Activated naive CD8-positive, alpha-beta T cell treated with anti-CD3 and anti-CD28 coated beads for 36 hours (primary cell): ENCODE measurements around the gene C9orf153. TPM values are rescaled to one million over a fixed set of nuclear protein-coding genes. Genes with fewer than 3 reads are reported as not detected.
"Not testable (repeated sequence)": the region's sequence is repeated elsewhere in the genome, so short reads cannot be mapped to it uniquely, and the experiment has no call there.

Experiments used
- DNase-seq: peaks from one replicate; pipeline ENCODE4 v3.0.0; 2021
- H3K27ac Mint-ChIP-seq: one replicate; pipeline ENCODE4 v1.8.0; 2022; ENCODE audit warnings: mild to moderate bottlenecking, moderate library complexity, mixed read lengths
- H3K27me3 Mint-ChIP-seq: one replicate; pipeline ENCODE4 v1.8.0; 2022; ENCODE audit warnings: mild to moderate bottlenecking, mixed read lengths
- H3K36me3 Mint-ChIP-seq: one replicate; pipeline ENCODE4 v1.8.0; 2021; ENCODE audit warnings: mild to moderate bottlenecking, mixed read lengths
- H3K4me1 Mint-ChIP-seq: one replicate; pipeline ENCODE4 v1.8.0; 2021; ENCODE audit warnings: mixed read lengths
- H3K4me3 Mint-ChIP-seq: one replicate; pipeline ENCODE4 v1.8.0; 2022; ENCODE audit warnings: mild to moderate bottlenecking, moderate library complexity, mixed read lengths
- H3K9me3 Mint-ChIP-seq: one replicate; pipeline ENCODE4 v1.8.0; 2022; ENCODE audit warnings: mixed read lengths
- total RNA-seq, 2 experiments: library from RNA; stranded (reverse); gene quantifications; one replicate each; pipeline ENCODE4 v1.2.3, GENCODE V29; 2021

The C9orf153 gene
- total RNA-seq: under 1 TPM in 1 of 2 experiments, not detected in 1; 0.38 TPM

GRCh38 chr9:86259557-86259956, at the start of gene C9orf153:
Gene C9orf153, minus strand, starts transcription at chr9:86259657. Its CDS starts 30,054 bp downstream, at chr9:86229603.
- Mint-ChIP-seq H3K36me3 (peaks cover 16% of the 10 kb centered on the region), H3K27ac (no peak within 1 kb of the TSS), H3K4me1 (no peaks in the 10 kb centered on the region), H3K27me3 (no peaks in the 10 kb centered on the region), H3K4me3 (no peak within 1 kb of the TSS), H3K9me3 (no peaks in the 10 kb centered on the region)
- DNase-seq: no peak

DNA sequence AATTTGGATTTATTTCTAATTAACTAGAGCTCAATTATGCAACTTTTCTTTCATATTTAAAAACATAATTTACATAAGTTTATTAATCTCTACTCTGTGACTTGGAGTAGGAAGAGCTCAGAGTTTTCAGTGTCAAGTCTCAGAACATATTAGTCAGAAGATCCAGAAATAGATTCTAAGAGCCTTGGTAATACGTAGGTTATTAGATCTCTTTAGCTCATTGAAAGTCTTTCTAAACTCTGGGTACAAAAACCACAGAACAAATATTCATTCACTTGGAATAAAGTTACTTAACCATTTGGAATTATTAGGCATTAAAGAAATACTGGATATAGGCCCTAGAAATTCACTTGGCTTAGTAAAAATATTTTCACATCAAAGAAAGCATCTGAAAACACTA, 49.2 kb upstream of the C9orf153 start:
- no peak overlapping the region for H3K4me3 Mint-ChIP-seq
- no peak for DNase-seq
- H3K4me1 Mint-ChIP-seq: peaks cover 7% of the 10 kb centered on the region
- no peaks in the 10 kb centered on the region for H3K9me3 Mint-ChIP-seq
- H3K36me3 Mint-ChIP-seq: peaks cover 27% of the 10 kb centered on the region
- H3K27ac Mint-ChIP-seq: no peak overlapping the region
- H3K27me3 Mint-ChIP-seq: no peaks in the 10 kb centered on the region

DNA sequence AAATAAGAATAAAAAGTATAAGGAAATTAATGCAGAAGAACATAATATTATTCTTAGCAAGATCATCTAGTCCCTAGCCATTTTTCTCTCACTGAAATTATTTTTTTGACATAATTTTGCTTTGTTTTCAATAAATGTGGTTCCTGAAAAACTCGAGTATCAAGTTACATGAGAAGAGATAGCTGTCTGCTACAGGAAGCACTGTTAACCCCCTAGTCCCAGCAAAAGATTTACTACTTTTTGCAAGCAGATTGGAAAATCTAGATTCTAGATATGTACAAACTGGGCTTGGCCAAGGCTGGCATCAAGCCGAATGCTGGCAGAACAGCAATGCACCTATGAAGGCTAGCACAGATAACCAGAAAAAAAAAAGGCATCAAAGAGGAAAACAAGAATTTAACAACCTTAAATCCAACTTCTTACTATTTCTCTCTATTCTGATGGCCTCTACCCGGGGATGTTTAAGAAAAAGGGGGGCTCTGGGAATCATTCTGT, 44.8 kb upstream of the C9orf153 start:
- no peak for DNase-seq
- no peaks in the 10 kb centered on the region for H3K9me3 Mint-ChIP-seq
- H3K4me1 Mint-ChIP-seq: peaks cover 15% of the 10 kb centered on the region
- H3K4me3 Mint-ChIP-seq: no peak overlapping the region
- no peak overlapping the region for H3K27ac Mint-ChIP-seq
- H3K36me3 Mint-ChIP-seq: peaks cover 22% of the 10 kb centered on the region
- H3K27me3 Mint-ChIP-seq: no peaks in the 10 kb centered on the region

DNA sequence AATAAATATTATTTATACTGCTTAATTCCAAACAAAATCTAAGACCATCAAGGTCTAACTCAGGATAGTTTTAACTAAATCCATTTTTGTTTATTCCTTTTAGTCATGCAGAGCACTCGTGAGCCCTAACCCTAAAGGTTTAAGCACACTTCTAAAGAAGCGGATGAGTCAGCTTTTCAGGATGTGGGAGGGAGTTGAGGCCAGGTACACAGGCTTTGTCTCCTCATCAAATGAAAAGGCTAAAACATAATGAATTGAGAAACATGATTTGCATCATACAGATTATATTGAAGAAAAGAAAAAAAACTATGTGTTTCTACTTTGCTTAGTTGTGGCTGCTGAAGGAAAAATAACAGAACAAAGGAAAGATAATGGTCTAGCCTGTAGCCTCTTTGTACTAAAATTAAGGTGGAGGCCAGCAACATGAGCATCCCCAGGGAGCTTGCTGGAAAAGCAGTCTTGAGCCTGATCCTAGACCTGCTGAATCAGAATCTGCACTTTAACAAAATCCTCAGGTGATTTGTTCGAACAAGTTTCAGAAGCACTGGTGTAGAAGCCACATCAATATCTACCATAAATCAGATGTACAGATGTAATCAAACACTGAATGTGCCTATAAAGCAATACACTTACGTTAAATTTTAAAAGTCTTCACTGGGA, 44.0 kb upstream of the C9orf153 start:
- Mint-ChIP-seq H3K9me3 (no peaks in the 10 kb centered on the region), H3K36me3 (peaks cover 22% of the 10 kb centered on the region), H3K27ac (peak overlapping the region; percentile 75), H3K27me3 (no peaks in the 10 kb centered on the region), H3K4me1 (peaks cover 15% of the 10 kb centered on the region), H3K4me3 (no peak overlapping the region)
- DNase-seq: peak; percentile 7

- Mint-ChIP-seq H3K4me3 (no peak overlapping the region), H3K27ac (no peak overlapping the region), H3K27me3 (no peaks in the 10 kb centered on the region), H3K9me3 (no peaks in the 10 kb centered on the region), H3K36me3 (peaks cover 25% of the 10 kb centered on the region), H3K4me1 (peaks cover 15% of the 10 kb centered on the region)
- DNase-seq: no peak
These were observed 42.2 kb upstream of the C9orf153 start for GRCh38 chr9:86301686-86302085.

- peak overlapping the region; percentile 42 for H3K27ac Mint-ChIP-seq
- H3K4me3 Mint-ChIP-seq: no peak overlapping the region
- H3K27me3 Mint-ChIP-seq: no peaks in the 10 kb centered on the region
- no peak for DNase-seq
- peaks cover 24% of the 10 kb centered on the region for H3K36me3 Mint-ChIP-seq
- H3K9me3 Mint-ChIP-seq: no peaks in the 10 kb centered on the region
- peaks cover 20% of the 10 kb centered on the region for H3K4me1 Mint-ChIP-seq
These were observed 41.2 kb upstream of the C9orf153 start for GRCh38 chr9:86300701-86301100.

GRCh38 chr9:86298873-86299272, 39.4 kb upstream of the C9orf153 start:
- H3K27me3 Mint-ChIP-seq: no peaks in the 10 kb centered on the region
- H3K27ac Mint-ChIP-seq: no peak overlapping the region
- H3K36me3 Mint-ChIP-seq: peaks cover 26% of the 10 kb centered on the region
- peaks cover 14% of the 10 kb centered on the region for H3K4me1 Mint-ChIP-seq
- H3K4me3 Mint-ChIP-seq: no peak overlapping the region
- H3K9me3 Mint-ChIP-seq: no peaks in the 10 kb centered on the region
- no peak for DNase-seq

- not testable (repeated sequence) for H3K27ac Mint-ChIP-seq, H3K4me1 Mint-ChIP-seq, H3K27me3 Mint-ChIP-seq, DNase-seq, H3K4me3 Mint-ChIP-seq, H3K9me3 Mint-ChIP-seq
- peaks cover 11% of the 10 kb centered on the region for H3K36me3 Mint-ChIP-seq
These were observed 30.9 kb upstream of the C9orf153 start for GRCh38 chr9:86290341-86290740.

DNA sequence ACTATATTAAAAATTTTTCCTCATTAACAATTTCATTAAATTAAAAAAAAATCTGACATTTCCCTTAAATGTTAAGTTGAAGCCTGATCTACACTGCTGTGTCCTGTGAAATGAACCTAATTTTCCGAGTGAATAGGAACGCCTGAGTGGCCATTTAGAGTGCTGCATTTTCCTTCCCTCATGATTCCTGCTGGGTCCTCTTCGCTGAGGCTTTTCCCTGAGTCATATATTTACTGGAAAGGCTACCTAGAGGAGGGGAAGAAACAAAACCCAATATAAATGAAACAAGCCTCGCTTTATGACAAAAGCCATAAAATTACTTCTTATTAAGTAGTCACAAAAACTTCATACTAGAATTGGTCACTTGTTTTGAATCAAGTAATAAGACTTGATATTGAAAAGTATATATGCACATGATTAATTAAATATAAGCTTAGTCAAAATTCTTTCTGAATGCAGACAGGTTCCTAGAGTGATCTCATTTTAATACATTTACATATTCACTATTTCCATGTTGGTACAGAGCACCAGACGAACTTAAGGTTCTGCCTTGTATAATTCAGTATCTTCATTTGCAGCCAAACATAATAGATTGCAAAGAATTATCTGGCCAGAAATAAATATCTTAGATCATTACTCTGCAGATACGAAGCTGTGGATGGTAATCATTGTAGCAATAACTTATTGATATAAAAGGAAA, 29.2 kb upstream of the C9orf153 start:
- Mint-ChIP-seq H3K36me3 (peaks cover 6% of the 10 kb centered on the region), H3K4me1 (peaks cover 11% of the 10 kb centered on the region), H3K4me3 (no peak overlapping the region), H3K27ac (no peak overlapping the region), H3K27me3 (no peaks in the 10 kb centered on the region), H3K9me3 (no peaks in the 10 kb centered on the region)
- no peak for DNase-seq

DNA sequence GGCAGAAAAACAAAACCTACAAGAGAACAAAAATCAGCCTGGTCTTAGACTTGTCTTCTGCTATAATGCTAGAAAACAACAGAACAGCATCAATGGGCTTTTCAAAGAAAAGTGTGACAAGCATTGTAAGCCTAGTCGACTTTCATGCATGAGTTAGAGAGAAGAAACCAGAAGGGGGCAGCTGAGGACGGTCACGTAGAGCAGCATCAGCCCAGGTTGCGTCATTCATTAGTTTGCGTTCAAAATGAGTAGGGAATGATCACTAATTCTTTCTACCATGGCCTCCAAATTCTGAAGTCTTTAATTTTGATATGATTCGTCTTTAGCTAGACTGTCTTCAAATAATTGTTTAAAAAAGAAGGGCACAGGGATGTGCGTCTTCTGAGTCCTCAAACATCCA, 27.6 kb upstream of the C9orf153 start:
- Mint-ChIP-seq H3K9me3 (no peaks in the 10 kb centered on the region), H3K36me3 (no peaks in the 10 kb centered on the region), H3K4me1 (peaks cover 16% of the 10 kb centered on the region), H3K27ac (no peak overlapping the region), H3K4me3 (no peak overlapping the region), H3K27me3 (no peaks in the 10 kb centered on the region)
- no peak for DNase-seq

DNA sequence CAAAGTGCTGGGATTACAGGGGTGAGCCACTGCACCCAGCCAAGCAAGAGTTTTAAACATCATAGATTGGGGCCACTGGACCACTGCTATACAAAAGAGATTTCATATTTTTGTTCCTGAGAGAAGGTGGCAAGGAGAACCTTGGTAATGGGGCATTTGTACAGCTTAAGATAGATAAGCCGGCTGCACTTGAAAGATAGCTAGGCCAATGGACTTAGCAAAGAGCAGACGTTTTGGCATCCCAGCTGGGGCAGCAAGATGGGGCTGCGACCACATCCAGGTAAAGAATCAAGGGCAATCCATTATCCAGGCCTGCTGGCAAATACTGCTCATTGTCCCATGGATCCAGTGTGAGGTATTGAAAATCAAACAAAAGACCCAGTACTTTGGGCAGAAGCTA, 26.8 kb upstream of the C9orf153 start:
- Mint-ChIP-seq H3K4me1 (peaks cover 18% of the 10 kb centered on the region), H3K4me3 (no peak overlapping the region), H3K27ac (no peak overlapping the region), H3K9me3 (no peaks in the 10 kb centered on the region), H3K36me3 (peaks cover 2% of the 10 kb centered on the region), H3K27me3 (no peaks in the 10 kb centered on the region)
- no peak for DNase-seq

DNA sequence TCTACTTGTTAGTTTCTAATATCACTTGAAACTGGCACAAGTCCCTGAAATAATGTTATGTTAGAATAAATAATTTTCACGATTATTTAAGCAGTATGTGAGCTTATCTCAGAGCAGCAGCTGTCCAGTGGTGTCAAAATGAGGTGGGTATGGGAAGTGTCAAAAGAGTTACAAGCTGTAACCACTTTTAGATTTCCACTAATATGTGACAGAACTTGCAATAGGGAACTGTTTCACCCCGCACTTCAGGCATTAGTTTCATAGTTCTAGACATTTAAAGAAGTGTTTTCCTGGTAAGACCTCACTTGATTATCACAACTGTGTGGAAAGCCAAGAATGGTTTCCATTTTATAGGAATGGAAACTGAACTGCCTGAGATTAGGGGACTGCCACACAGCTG, 25.8 kb upstream of the C9orf153 start:
- no peak for DNase-seq
- no peaks in the 10 kb centered on the region for H3K9me3 Mint-ChIP-seq
- no peak overlapping the region for H3K27ac Mint-ChIP-seq
- peaks cover 7% of the 10 kb centered on the region for H3K36me3 Mint-ChIP-seq
- peaks cover 23% of the 10 kb centered on the region for H3K4me1 Mint-ChIP-seq
- H3K4me3 Mint-ChIP-seq: no peak overlapping the region
- no peaks in the 10 kb centered on the region for H3K27me3 Mint-ChIP-seq

- Mint-ChIP-seq H3K4me3 (peak overlapping the region; percentile 85), H3K27ac (peak overlapping the region; percentile 95), H3K27me3 (no peaks in the 10 kb centered on the region), H3K9me3 (no peaks in the 10 kb centered on the region), H3K36me3 (peaks cover 13% of the 10 kb centered on the region), H3K4me1 (peaks cover 37% of the 10 kb centered on the region)
- no peak for DNase-seq
These were observed 23.6 kb upstream of the C9orf153 start for GRCh38 chr9:86282979-86283535.

DNA sequence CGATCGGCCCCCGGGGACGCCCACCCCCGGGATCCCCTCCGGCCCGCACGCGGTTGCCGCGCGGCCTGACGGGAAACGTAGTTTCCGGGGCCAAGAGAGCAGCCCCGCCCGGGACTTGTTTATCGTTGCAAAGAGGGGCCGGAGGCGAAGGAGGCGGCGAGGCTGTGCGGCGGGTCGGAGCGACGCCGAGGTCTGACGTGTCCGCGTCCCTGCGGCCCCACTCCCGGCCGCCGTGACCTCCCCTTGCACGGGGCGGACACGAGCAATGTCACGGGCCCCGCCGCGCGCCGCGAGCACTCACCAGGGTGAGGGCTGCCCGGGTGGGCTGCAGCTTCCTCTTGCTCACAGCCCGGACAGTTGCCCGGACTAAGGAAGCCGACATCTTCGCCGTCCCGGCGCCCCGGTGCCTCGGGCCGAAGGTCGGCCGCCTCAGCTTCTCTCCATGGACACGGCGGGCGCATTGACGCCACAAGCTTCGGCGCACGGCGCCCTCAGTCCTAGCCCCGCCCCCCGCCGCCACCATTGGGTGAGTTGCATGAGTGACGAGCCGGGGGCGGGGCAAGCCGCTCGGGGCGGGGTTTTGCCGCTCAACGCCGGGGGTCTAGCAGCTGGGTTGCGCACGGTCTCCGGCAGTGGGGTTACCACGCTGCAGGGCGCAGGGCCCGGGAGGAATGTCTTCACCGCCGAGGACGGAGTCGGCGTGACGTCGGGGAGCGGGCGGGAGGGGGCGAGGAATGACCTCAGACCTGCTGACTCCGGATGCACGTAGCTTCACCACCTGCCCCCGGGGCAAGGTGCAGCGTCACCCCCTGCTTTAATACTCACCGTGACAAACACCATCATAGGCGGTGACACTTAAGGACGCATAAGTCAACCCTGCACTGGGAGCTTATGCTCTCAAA, 22.9 kb upstream of the C9orf153 start, which contains the start of gene ISCA1:
Gene ISCA1 (minus strand): TSS at position 462 of the 902 bp plus-strand sequence. CDS start 80 bp downstream, at position 382.
- peak within 1 kb of the TSS; percentile 85 for H3K4me3 Mint-ChIP-seq
- H3K27me3 Mint-ChIP-seq: no peaks in the 10 kb centered on the region
- DNase-seq: peak; percentile 95
- H3K9me3 Mint-ChIP-seq: no peaks in the 10 kb centered on the region
- H3K4me1 Mint-ChIP-seq: peaks cover 39% of the 10 kb centered on the region
- peaks cover 13% of the 10 kb centered on the region for H3K36me3 Mint-ChIP-seq
- H3K27ac Mint-ChIP-seq: peak within 1 kb of the TSS; percentile 95
